ENCODE results near the gene RIN3.

The RIN3 gene

GRCh38 chr14:92495027-92495426 lies 18.6 kb upstream of the RIN3 start:
- no peak overlapping the region for H3K4me3 ChIP-seq (ENCODE audit: low read depth, low read length)
- no peak for TF ChIP-seq CTCF (IDR thresholded peaks at IDR 0.05; ENCODE audit: low read depth, low read length)
- DNase-seq (ENCODE audit: low read depth, low spot score): no peak
- in situ Hi-C loops (cut with HindIII; ENCODE audit: low sequenced_read_pairs): no loop called here

- H3K4me3 ChIP-seq (ENCODE audit: low read depth, low read length): no peak overlapping the region
- in situ Hi-C loops (cut with HindIII; ENCODE audit: low sequenced_read_pairs): no loop called here
- no peak for TF ChIP-seq CTCF (IDR thresholded peaks at IDR 0.05; ENCODE audit: low read depth, low read length)
- no peak for DNase-seq (ENCODE audit: low read depth, low spot score)
Measured at GRCh38 chr14:92496191-92496857, 17.3 kb upstream of the RIN3 start.

- no peak overlapping the region for H3K4me3 ChIP-seq (ENCODE audit: low read depth, low read length)
- no peak for TF ChIP-seq CTCF (IDR thresholded peaks at IDR 0.05; ENCODE audit: low read depth, low read length)
- in situ Hi-C loops (cut with HindIII; ENCODE audit: low sequenced_read_pairs): no loop called here
- DNase-seq (ENCODE audit: low read depth, low spot score): no peak
Measured at GRCh38 chr14:92497391-92497790, 16.2 kb upstream of the RIN3 start.

GRCh38 chr14:92499234-92499633 lies 14.3 kb upstream of the RIN3 start:
- DNase-seq (ENCODE audit: low read depth, low spot score): no peak
- in situ Hi-C loops (cut with HindIII; ENCODE audit: low sequenced_read_pairs): no loop called here
- no peak for TF ChIP-seq CTCF (IDR thresholded peaks at IDR 0.05; ENCODE audit: low read depth, low read length)

GRCh38 chr14:92500491-92500941 lies 13.1 kb upstream of the RIN3 start:
- no peak overlapping the region for H3K4me3 ChIP-seq (ENCODE audit: low read depth, low read length)
- TF ChIP-seq CTCF (IDR thresholded peaks at IDR 0.05; ENCODE audit: low read depth, low read length): no peak
- in situ Hi-C loops (cut with HindIII; ENCODE audit: low sequenced_read_pairs): no loop called here
- peak; percentile 49 for DNase-seq (ENCODE audit: low read depth, low spot score)

More at GRCh38 chr14:92499234-92499633, 14.3 kb upstream of the RIN3 start:
- H3K4me3 ChIP-seq (ENCODE audit: low read depth, low read length): no peak overlapping the region

GRCh38 chr14:92501891-92502351 lies 11.7 kb upstream of the RIN3 start:
- no peak for TF ChIP-seq CTCF (IDR thresholded peaks at IDR 0.05; ENCODE audit: low read depth, low read length)
- in situ Hi-C loops (cut with HindIII; ENCODE audit: low sequenced_read_pairs): no loop called here
- DNase-seq (ENCODE audit: low read depth, low spot score): peak; percentile 45
- H3K4me3 ChIP-seq (ENCODE audit: low read depth, low read length): no peak overlapping the region
